DOHH2 (cell line): ENCODE data around the gene HADHA.

ENCODE experiments used
- H3F3A ChIP-seq: fragments of 200-600 bp; sonication (generic), shearing (Covaris generic); 2 replicates; pipeline ENCODE4 v1.6.0; 2016; ENCODE audit warnings: antibody characterized with exemption, mild to moderate bottlenecking; ENCODE audit not compliant: control insufficient read depth, insufficient read depth
- H3K27ac ChIP-seq: fragments of 200-600 bp; sonication (generic); 2 replicates; pipeline ENCODE4 v1.5.1; 2014; ENCODE audit warnings: low read depth, mild to moderate bottlenecking, low read length, moderate library complexity
- H3K27me3 ChIP-seq: fragments of 200-600 bp; sonication (generic); 2 replicates; pipeline ENCODE4 v1.6.1; 2014; ENCODE audit warnings: mild to moderate bottlenecking, low read length, mixed read lengths; ENCODE audit not compliant: control insufficient read depth
- H3K36me3 ChIP-seq: fragments of 200-600 bp; sonication (generic); 2 replicates; pipeline ENCODE4 v1.6.1; 2014; ENCODE audit warnings: mild to moderate bottlenecking, low read length, moderate library complexity, mixed read lengths; ENCODE audit not compliant: control insufficient read depth
- H3K4me1 ChIP-seq: fragments of 200-600 bp; sonication (generic); 2 replicates; pipeline ENCODE4 v1.6.1; 2014; ENCODE audit warnings: mild to moderate bottlenecking, low read length, mixed read lengths; ENCODE audit not compliant: control insufficient read depth
- H3K4me2 ChIP-seq: fragments of 200-600 bp; sonication (generic); 2 replicates; pipeline ENCODE4 v1.6.0; 2014; ENCODE audit warnings: mild to moderate bottlenecking, low read length, moderate library complexity
- H3K4me3 ChIP-seq: fragments of 200-600 bp; sonication (generic); 2 replicates; pipeline ENCODE4 v1.5.1; 2014; ENCODE audit warnings: mild to moderate bottlenecking, low read length, mixed read lengths
- H3K79me2 ChIP-seq: fragments of 200-600 bp; sonication (generic); 2 replicates; pipeline ENCODE4 v1.6.1; 2014; ENCODE audit warnings: mild to moderate bottlenecking, low read length, mixed read lengths; ENCODE audit not compliant: control insufficient read depth
- H3K9me2 ChIP-seq: fragments of 200-600 bp; sonication (generic); replicated peaks from 2 replicates; pipeline ENCODE4 v1.6.1; 2014; ENCODE audit warnings: mild to moderate bottlenecking, low read length, mixed read lengths; ENCODE audit not compliant: control insufficient read depth
- H3K9me3 ChIP-seq: fragments of 200-600 bp; sonication (generic); 2 replicates; pipeline ENCODE4 v1.6.1; 2014; ENCODE audit warnings: antibody characterized with exemption, low read length, mixed read lengths; ENCODE audit not compliant: control insufficient read depth, insufficient read depth
- H4K20me1 ChIP-seq: fragments of 200-600 bp; sonication (generic); 2 replicates; pipeline ENCODE4 v1.6.0; 2014; ENCODE audit warnings: low read depth, mild to moderate bottlenecking, antibody characterized with exemption, low read length, moderate library complexity; ENCODE audit not compliant: control insufficient read depth, insufficient read depth
- EZH2phosphoT487 ChIP-seq: fragments of 200-600 bp; sonication (generic); IDR thresholded peaks from 2 replicates; pipeline ENCODE4 v1.6.1; 2017; ENCODE audit warnings: borderline replicate concordance, mild to moderate bottlenecking, antibody characterized with exemption, low read length, moderate library complexity, mixed read lengths
- TF ChIP-seq, protein P1 (sequence below): fragments of 200-600 bp; sonication (generic); IDR thresholded peaks from one replicate; pipeline ENCODE4 v1.5.1; 2014; ENCODE audit warnings: antibody characterized with exemption, mild to moderate bottlenecking, low read depth, low read length; ENCODE audit not compliant: poor library complexity, severe bottlenecking

HADHA gene

DNA sequence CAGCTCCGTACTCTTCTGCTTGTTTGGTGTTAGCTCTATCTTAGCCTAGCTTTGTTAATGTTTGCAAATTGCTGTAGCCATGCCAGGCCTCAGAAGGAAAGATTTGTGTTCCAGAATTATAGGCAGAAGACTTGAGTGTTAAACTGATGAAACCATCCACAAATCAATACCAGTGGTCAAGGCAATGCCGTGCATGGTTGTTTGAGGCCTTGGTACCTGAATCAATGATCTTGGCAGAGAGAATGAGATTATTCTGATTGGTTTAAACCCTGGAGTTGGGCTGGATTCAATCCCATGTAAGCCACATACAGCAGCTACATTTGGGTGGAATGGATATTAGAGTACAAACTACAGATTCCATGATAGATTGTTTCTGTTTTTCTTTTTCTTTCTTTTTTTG is 5.2 kb upstream of the HADHA start:
- Histone ChIP-seq H4K20me1 (no peaks in the 10 kb centered on the region), H3F3A (no peaks in the 10 kb centered on the region; the same call in 1 of the 2 replicates), H3K27ac (no peak overlapping the region), H3K27me3 (no peaks in the 10 kb centered on the region), H3K79me2 (peaks cover 85% of the 10 kb centered on the region), H3K9me2 (no peaks in the 10 kb centered on the region), H3K4me1 (peaks cover 17% of the 10 kb centered on the region), H3K4me3 (no peak overlapping the region), H3K4me2 (no peak overlapping the region), H3K36me3 (peaks cover 5% of the 10 kb centered on the region), H3K9me3 (no peaks in the 10 kb centered on the region)
- TF ChIP-seq, protein P1, sequence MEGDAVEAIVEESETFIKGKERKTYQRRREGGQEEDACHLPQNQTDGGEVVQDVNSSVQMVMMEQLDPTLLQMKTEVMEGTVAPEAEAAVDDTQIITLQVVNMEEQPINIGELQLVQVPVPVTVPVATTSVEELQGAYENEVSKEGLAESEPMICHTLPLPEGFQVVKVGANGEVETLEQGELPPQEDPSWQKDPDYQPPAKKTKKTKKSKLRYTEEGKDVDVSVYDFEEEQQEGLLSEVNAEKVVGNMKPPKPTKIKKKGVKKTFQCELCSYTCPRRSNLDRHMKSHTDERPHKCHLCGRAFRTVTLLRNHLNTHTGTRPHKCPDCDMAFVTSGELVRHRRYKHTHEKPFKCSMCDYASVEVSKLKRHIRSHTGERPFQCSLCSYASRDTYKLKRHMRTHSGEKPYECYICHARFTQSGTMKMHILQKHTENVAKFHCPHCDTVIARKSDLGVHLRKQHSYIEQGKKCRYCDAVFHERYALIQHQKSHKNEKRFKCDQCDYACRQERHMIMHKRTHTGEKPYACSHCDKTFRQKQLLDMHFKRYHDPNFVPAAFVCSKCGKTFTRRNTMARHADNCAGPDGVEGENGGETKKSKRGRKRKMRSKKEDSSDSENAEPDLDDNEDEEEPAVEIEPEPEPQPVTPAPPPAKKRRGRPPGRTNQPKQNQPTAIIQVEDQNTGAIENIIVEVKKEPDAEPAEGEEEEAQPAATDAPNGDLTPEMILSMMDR: no peak
- TF ChIP-seq EZH2phosphoT487: no peak

DNA sequence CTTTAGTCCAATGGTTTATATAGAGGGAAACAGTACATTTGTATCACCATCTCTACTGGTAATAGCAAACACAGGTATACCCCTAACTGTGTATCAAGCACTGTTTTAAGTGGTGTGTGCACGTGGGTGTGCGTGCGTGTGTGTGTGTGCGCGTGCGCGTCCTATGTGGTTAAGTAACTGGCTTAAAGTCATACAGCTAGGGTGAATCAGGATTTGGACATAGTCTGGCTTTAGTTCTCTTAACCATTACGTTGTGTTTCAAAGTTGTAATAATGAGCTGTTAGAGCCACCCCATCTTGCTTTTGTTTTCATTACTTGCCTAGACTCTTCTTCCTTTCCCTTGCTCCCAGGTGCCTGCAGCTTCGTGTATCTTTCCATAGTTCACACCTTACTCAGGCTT is 2.4 kb upstream of the HADHA start:
- no peak for TF ChIP-seq EZH2phosphoT487
- TF ChIP-seq, protein P1: no peak
- Histone ChIP-seq H3K4me3 (0 out of 2 replicates have a peak overlapping the region, but pooled peaks have one; percentile 14), H3K9me3 (no peaks in the 10 kb centered on the region), H4K20me1 (no peaks in the 10 kb centered on the region), H3K27me3 (no peaks in the 10 kb centered on the region), H3K36me3 (peaks cover 6% of the 10 kb centered on the region; the same call in 1 of the 2 replicates), H3K4me1 (peaks cover 30% of the 10 kb centered on the region), H3K79me2 (peaks cover 97% of the 10 kb centered on the region), H3K27ac (no peak overlapping the region), H3F3A (no peaks in the 10 kb centered on the region; the same call in 1 of the 2 replicates), H3K9me2 (no peaks in the 10 kb centered on the region), H3K4me2 (peak overlapping the region; percentile 88)

DNA sequence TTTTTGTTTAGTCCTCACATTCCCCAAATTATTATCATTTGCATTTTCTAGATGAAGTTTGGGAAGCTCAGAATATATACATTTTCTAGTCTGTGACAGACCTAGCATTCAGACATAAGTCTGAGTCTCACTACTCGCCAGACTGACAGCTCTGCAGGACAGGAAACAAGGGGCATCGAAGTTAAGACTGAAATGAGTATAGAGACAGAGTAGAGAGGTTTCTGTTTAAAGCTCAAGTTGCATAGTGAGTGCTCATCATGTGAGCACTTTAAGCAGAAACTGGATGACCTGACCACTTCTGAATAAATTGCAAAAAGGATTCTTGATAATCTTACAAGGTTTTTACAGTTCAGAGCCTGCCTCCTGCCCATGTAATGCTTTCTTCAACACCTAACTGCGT is 1.4 kb upstream of the HADHA start:
- no peaks in the 10 kb centered on the region for H3K27me3 ChIP-seq
- H3K4me3 ChIP-seq: peak overlapping the region; percentile 92
- no peaks in the 10 kb centered on the region for H3K9me2 ChIP-seq
- H3K36me3 ChIP-seq: peaks cover 7% of the 10 kb centered on the region; the same call in 1 of the 2 replicates
- no peaks in the 10 kb centered on the region for H3K9me3 ChIP-seq
- H4K20me1 ChIP-seq: no peaks in the 10 kb centered on the region
- H3K79me2 ChIP-seq: peaks cover 97% of the 10 kb centered on the region
- H3K4me2 ChIP-seq: peak overlapping the region; percentile 88
- H3K27ac ChIP-seq: no peak overlapping the region
- TF ChIP-seq, protein P1: no peak
- TF ChIP-seq EZH2phosphoT487: no peak
- H3K4me1 ChIP-seq: peaks cover 40% of the 10 kb centered on the region
- no peaks in the 10 kb centered on the region; the same call in 1 of the 2 replicates for H3F3A ChIP-seq
